GM19397 (cell line): ENCODE measurements around the gene ABCB11.
"Not testable (repeated sequence)": the region's sequence is repeated elsewhere in the genome, so short reads cannot be mapped to it uniquely, and the experiment has no call there.

ENCODE experiments used
- ATAC-seq: cut with Tn5 transposase; IDR thresholded peaks from one replicate; pipeline ENCODE4 v1.9.1; 2021; ENCODE audit warnings: mild to moderate bottlenecking, moderate library complexity; ENCODE audit not compliant: unreplicated experiment

The ABCB11 gene

GRCh38 chr2:169046440-169047151 lies 15.5 kb upstream of the ABCB11 start:
- no peak for ATAC-seq

DNA sequence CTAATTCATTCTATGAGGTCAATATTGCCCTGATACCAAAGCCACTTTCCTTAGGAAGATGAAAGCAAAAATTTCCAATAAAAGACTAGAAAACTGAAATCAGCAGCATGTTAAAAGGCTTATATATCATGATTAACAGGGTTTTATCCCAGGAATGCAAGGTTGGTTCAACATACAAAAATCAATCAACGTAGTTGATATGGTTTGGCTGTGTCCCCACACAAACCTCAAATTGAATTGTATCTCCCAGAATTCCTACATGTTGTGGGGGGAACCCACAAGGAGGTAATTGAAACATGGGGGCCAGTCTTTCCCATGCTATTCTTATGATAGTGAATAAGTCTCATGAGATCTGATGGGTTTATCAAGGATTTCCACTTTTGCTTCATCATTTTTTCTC lies 11.7 kb upstream of the ABCB11 start:
- no peak for ATAC-seq

DNA sequence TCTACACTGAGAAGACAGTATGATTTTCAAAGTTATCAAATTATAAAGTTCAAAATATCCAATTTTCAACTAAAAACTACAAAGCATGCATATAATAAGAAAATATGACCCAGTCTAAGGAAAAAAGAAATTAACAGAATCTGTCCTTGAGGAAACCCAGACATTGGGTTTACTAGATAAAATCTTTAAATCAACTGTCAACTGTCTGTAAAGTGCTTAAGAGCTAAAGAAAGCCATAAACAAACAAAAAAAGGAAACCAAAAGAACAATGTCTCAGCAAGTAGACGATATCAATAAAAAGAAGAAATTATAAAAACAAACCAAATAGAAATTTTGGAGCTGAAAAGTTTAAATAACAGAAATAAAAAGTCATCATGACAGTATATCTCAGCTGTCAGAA lies 10.5 kb upstream of the ABCB11 start:
- ATAC-seq: no peak

- ATAC-seq: no peak
Observed at GRCh38 chr2:169039702-169040101, 8.6 kb upstream of the ABCB11 start.

- no peak for ATAC-seq
Observed at GRCh38 chr2:169038338-169038757, 7.2 kb upstream of the ABCB11 start.

GRCh38 chr2:169036736-169037440 lies 5.8 kb upstream of the ABCB11 start:
- ATAC-seq: no peak

- no peak for ATAC-seq
Observed at GRCh38 chr2:169035887-169036286, 4.8 kb upstream of the ABCB11 start.

- no peak for ATAC-seq
Observed at GRCh38 chr2:169034984-169035544, 3.9 kb upstream of the ABCB11 start.

GRCh38 chr2:169034256-169034655 lies 3.1 kb upstream of the ABCB11 start:
- no peak for ATAC-seq

DNA sequence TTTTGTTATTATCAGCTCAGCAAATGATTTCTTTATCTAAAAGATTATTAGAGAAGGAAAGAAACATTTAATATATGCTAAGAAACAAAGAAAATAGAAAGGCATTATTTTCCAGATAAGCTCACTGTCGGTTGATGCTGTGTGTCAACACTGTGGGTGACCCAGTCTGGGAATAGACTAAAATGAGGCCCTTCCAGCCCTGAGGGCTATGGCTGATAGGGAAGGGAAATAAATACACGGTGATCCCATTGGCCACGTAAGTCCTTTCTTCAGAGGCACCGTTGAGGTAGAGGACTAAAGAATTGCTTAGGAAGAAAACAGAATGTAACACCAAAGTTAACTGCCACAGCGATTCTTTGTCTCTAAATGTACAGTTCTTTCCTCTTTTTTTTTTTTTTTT lies 1.8 kb downstream of the ABCB11 start:
- no peak for ATAC-seq

DNA sequence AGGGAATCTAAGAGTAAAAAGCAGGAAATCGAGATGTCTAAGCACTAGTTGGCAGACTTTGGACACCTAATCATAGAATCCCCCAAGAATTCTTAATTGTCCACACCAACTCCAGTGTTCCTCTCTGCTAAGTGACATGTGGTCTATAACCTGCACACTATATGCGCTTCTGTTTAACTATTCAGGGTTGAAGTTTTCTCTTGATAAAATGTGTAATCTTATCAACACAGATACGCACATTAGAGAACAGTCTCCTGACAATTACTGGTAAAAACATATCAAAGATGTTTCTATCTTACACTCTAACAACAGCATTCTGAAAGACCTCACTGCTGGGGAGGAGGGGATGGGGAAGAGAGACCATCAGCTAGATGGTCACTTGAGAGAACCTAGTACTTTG lies 3.9 kb downstream of the ABCB11 start:
- ATAC-seq: no peak

- no peak for ATAC-seq
Observed at GRCh38 chr2:169026056-169026455, 5.1 kb downstream of the ABCB11 start.

DNA sequence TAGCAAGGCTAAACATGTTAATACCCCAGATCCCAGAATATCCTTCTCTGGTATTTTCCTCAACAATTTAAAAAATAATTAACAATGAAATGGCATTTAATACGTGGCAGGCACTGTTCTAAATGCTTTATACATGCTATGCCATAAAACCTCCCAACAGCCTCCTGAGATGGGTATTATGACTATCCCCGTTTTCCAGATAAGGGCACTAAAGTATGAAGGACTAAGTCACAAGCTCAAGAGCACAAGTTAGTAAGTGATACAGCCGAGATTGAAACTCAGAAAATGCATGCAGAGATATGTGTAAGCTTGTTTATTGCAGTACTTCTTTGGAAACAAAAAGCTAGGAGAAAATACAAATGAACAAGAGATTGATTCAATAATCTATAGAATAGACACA lies 8.0 kb downstream of the ABCB11 start:
- ATAC-seq: no peak

DNA sequence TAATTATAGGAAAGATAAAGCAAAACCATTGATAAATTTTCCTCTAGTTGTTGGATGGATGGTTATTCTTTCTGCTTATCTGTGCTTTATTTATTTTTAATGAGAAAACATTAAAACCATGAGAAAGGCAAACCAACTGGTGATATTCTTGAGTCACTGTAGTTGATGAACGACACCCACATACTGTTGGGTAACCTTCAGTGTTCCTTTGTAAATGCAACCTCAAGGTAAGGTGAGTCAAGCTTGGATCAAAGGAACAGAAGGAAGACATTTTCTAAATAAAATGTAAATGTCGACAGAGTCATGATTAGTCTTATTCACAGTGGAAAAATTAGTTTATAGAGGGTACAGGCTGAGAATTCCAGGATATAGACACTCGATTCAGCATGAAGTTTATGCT lies 12.7 kb downstream of the ABCB11 start:
- no peak for ATAC-seq

DNA sequence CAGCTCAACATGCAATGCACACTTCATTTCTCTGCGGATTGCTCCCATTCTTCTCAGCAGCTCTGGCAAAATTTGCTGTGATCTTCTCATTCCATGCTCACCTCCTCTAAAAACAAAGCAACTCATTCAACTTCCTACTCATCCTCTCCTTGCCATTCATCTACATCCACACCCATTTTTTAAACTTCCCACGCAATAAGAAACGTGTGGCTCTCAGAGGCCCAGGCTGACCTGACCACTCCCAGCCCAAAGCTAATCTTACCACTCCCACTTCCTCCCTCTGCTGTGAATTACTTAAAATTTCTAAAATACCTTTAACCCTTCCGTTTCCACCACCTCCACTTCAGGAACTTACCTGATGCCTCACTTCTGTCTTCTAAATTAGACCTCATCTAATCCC lies 15.2 kb downstream of the ABCB11 start:
- no peak for ATAC-seq

GRCh38 chr2:169014780-169015179 lies 16.3 kb downstream of the ABCB11 start:
- no peak for ATAC-seq

GRCh38 chr2:169013628-169014026 lies 17.5 kb downstream of the ABCB11 start:
- no peak for ATAC-seq

DNA sequence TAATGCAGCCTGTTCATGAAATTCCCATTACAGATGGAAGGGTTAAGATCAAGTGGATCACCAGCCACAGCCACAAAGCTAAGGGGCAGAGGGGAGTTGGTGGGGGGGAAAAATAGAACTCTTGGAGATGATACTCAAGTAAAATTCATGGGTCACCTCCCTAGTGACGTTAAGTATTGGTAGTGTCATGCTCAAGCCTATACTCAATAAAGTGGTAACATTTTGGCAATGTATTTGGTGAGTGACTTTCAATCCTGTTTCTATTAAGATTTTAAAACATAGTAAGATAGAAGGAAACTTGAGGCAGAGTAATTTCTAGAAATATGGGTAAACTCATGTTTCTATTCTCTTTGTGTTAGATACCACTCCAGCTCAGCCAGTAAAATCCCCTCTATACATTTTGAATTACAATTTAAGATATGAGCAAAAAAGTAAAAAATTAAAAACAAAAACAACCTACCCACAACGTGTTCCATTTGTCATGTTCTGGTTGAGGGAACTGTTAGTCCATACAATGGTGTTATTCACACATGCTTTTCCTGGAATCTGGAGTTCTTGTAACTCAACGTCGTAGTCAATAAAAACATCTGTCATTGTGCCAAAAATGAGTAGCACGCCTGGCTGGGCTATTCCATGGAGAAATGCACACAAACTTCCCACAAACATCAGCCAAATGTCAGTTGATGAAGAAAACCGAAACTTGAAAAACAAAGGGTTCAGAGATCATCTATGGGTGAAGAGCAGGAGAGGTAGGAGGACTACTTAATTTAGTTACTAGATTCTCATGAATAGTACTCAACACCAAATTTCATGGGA lies 18.1 kb downstream of the ABCB11 start:
- no peak for ATAC-seq

- ATAC-seq: not testable (repeated sequence)
Observed at GRCh38 chr2:169012191-169012792, 18.8 kb downstream of the ABCB11 start.

DNA sequence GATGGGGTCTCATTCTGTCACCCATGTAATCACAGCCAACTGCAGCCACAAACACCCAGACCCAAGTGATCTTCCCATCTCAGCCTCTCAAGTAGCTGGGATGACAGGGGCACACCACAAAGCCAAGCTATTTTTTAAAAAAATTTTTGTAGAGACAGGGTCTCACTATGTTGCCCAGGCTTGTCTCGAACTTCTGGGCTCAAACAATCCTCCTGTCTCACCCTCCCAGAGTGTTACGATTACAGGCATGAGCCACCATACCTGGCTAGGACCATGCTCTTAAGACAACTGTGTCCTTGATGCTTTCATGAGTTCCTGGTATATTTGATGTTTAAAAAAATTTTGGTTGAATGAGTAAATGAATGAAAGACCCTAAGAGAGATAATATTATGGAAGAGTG lies 19.4 kb downstream of the ABCB11 start:
- ATAC-seq: no peak
